ENCODE measurements around the gene GPN2. TPM values are rescaled to one million over a fixed set of nuclear protein-coding genes. Genes with fewer than 3 reads are reported as not detected.
A peak's percentile ranks its signal among the peaks of the same experiment; 100 is the strongest.

Gene GPN2
- 8.5 and 11.9 TPM in 2 replicates for total RNA-seq (2014; rRNA removed; shearing (Covaris generic))

DNA sequence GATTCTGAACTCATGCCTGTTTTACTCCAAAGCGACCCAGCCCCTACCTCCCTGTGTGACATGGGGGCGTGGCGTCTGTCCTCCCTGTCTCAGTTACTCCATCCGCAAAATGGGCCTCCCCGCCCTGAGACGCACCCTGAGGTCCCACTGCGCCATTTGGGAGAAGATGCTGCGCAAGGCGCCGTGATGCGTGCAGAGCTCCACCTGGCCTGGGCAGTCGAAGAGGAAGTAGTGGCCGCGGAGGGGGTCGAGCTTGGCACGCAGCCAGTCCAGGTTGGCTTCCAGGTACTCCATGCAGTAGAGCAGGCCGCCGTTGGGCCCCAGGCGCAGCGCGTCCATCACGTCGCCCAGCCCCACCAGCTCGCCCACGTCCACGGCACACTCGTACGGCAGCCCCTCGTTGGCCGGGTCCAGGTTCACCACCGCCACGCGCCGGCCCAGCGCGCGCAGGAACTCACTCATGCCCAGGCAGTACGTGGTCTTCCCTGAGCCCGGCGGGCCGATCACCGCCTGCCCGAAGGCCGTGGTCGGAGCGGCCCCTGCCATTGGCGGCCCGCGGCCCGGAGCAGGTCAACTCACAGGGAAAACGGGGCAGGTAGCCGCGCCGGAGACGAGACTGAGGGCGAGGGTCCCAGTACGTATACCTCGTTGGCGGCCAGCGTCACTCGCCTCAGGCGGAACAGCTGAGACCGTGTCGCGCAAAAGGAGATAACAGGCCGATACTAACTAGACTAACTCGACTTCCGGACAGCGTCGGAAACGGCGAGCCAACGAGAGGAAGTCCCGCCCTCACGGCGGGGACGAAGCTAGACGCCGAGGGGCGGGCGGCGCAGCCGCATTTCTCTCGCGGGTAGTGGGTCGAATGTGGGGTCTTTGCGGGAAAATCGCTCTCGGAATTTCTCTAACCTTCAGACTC lies at the start of gene GPN2:
TSS of gene GPN2 (minus strand) at position 733 of the 916 bp plus-strand sequence. CDS start at position 546, 187 bp downstream.
- Histone ChIP-seq H3K4me3 (peak within 1 kb of the TSS; percentile 75), H3K9me3 (replicated peaks) (no peaks in the 10 kb centered on the region), H3K27me3 (replicated peaks) (no peaks in the 10 kb centered on the region), H3K4me1 (replicated peaks) (peaks cover 14% of the 10 kb centered on the region), H3K36me3 (peaks cover 90% of the 10 kb centered on the region), H3K27ac (peak within 1 kb of the TSS; percentile 42)
- DNase-seq (ENCODE audit: low read depth in 1 of 2, low spot score in 2 of 2): peak; percentile 75 to 78

DNA sequence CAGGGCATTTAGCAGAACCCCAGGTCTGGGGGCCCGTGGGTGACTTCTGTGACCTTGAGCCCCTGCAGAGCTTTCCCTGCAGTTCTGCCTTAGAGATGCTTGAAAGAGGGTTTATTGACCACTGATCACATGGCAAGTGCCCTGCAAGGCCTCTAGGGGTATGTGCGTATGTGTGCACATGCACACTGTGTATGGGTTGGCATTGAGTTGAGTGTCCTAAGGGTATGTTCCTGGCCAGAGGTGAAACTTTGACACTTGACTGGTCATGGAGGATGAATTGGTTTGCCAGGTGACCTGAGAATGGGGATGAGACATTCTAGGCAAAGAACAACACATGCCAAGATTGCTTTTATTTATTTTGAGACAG lies 48.6 kb upstream of the GPN2 start:
- no peak overlapping the region for H3K4me3 ChIP-seq
- H3K4me1 ChIP-seq (replicated peaks): no peaks in the 10 kb centered on the region
- peaks cover 86% of the 10 kb centered on the region for H3K36me3 ChIP-seq
- H3K27me3 ChIP-seq (replicated peaks): no peaks in the 10 kb centered on the region
- H3K27ac ChIP-seq: no peak overlapping the region
- no peak for DNase-seq (ENCODE audit: low read depth in 1 of 2, low spot score in 2 of 2)
- H3K9me3 ChIP-seq (replicated peaks): no peaks in the 10 kb centered on the region

GRCh38 chr1:26938004-26938658 lies 48.0 kb upstream of the GPN2 start:
- Histone ChIP-seq H3K4me3 (no peak overlapping the region), H3K36me3 (peaks cover 86% of the 10 kb centered on the region), H3K9me3 (replicated peaks) (no peaks in the 10 kb centered on the region), H3K27ac (no peak overlapping the region), H3K27me3 (replicated peaks) (no peaks in the 10 kb centered on the region), H3K4me1 (replicated peaks) (no peaks in the 10 kb centered on the region)
- no peak for DNase-seq (ENCODE audit: low read depth in 1 of 2, low spot score in 2 of 2)

DNA sequence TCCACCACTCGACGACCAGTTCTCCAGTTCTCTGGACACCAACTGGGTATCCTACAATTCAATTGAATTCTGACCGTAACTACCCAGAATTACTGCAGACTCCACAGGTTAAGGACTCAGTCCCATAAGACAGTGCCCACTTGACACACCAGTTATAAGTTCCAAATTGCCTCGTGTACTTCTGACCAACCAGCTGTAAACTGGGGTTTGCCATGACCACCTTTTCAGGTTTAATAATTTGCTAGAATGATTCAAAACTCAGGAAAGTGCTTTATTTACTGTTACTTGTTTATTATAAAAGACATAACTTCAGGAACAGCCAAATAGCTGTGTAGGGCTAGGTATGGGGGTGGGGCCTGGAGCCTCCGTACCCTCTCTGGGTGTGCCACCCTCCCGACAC lies 46.7 kb upstream of the GPN2 start:
- Histone ChIP-seq H3K4me1 (replicated peaks) (no peaks in the 10 kb centered on the region), H3K9me3 (replicated peaks) (no peaks in the 10 kb centered on the region), H3K36me3 (peaks cover 80% of the 10 kb centered on the region), H3K4me3 (no peak overlapping the region), H3K27me3 (replicated peaks) (no peaks in the 10 kb centered on the region), H3K27ac (no peak overlapping the region)
- no peak for DNase-seq (ENCODE audit: low read depth in 1 of 2, low spot score in 2 of 2)

- no peak for DNase-seq (ENCODE audit: low read depth in 1 of 2, low spot score in 2 of 2)
- no peaks in the 10 kb centered on the region for H3K4me1 ChIP-seq (replicated peaks)
- no peaks in the 10 kb centered on the region for H3K27me3 ChIP-seq (replicated peaks)
- H3K36me3 ChIP-seq: peaks cover 77% of the 10 kb centered on the region
- H3K27ac ChIP-seq: no peak overlapping the region
- H3K4me3 ChIP-seq: no peak overlapping the region
- H3K9me3 ChIP-seq (replicated peaks): no peaks in the 10 kb centered on the region
Measured at GRCh38 chr1:26932531-26932930, 42.4 kb upstream of the GPN2 start.

DNA sequence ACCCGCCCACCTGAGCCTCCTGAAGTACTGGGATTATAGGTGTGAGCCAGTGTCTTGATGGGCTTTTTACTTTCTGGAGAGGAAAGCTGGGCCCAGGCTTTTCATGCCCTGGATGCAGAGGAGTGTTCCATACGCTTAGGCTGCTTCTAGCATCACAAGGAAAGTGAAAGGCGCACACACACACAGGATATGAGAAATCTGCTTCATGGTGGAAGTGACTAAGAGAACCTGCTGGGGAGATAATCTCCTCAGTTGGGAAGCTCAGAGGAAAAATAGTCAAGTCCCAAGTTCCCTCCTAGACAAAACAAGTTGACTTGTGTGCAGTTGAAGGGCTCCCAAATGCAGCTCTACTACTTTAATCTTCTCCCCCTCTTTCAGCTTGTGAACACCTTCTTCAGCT lies 33.6 kb upstream of the GPN2 start:
- Histone ChIP-seq H3K4me3 (no peak overlapping the region), H3K9me3 (replicated peaks) (peaks cover 2% of the 10 kb centered on the region; the same call in 1 of the 2 replicates), H3K36me3 (peaks cover 67% of the 10 kb centered on the region), H3K27ac (no peak overlapping the region), H3K4me1 (replicated peaks) (peaks cover 21% of the 10 kb centered on the region), H3K27me3 (replicated peaks) (no peaks in the 10 kb centered on the region)
- no peak for DNase-seq (ENCODE audit: low read depth in 1 of 2, low spot score in 2 of 2)

DNA sequence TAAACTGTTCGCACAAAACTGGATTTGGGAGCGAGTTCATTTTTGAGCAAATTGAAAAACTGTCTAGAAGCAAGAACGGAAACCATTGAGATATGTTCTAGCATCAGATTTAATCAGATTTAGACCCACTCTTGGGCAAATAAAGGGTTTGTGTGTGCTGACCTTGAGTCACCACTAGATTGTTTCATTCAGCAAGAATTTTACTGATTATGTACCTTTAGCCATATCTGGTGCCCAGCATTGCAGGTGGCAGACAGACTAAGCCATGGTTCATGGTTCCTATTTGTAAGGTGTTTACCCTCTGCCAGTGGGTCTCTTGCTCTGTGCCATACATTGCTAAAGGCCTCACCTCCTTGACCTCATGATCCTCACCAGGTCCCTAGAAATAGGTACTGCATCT lies 32.8 kb upstream of the GPN2 start:
- H3K27ac ChIP-seq: no peak overlapping the region; the same call in 1 of the 2 replicates
- peaks cover 21% of the 10 kb centered on the region for H3K4me1 ChIP-seq (replicated peaks)
- H3K27me3 ChIP-seq (replicated peaks): no peaks in the 10 kb centered on the region
- H3K9me3 ChIP-seq (replicated peaks): peaks cover 2% of the 10 kb centered on the region; the same call in 1 of the 2 replicates
- no peak for DNase-seq (ENCODE audit: low read depth in 1 of 2, low spot score in 2 of 2)
- H3K4me3 ChIP-seq: peak overlapping the region; percentile 89
- peaks cover 59% of the 10 kb centered on the region for H3K36me3 ChIP-seq

DNA sequence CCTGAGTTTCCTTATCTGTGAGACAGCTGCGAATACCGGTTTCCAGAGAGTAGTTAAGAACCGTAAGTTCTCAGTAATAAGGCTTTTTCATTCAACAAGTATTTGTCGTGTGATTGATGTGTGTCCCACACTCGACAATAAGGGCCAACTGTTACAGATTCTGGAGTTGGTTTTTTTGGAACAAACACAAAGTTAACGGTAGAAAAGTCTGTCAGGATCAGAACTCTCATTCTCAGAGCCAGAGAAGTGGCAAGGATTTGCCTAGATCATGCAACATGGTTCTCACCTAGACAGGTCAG lies 32.3 kb upstream of the GPN2 start:
- no peaks in the 10 kb centered on the region for H3K27me3 ChIP-seq (replicated peaks)
- peak overlapping the region; percentile 83 for H3K27ac ChIP-seq
- peaks cover 21% of the 10 kb centered on the region for H3K4me1 ChIP-seq (replicated peaks)
- DNase-seq (ENCODE audit: low read depth in 1 of 2, low spot score in 2 of 2): no peak
- peak overlapping the region; percentile 89 for H3K4me3 ChIP-seq
- H3K9me3 ChIP-seq (replicated peaks): peaks cover 2% of the 10 kb centered on the region; the same call in 1 of the 2 replicates
- H3K36me3 ChIP-seq: peaks cover 54% of the 10 kb centered on the region

DNA sequence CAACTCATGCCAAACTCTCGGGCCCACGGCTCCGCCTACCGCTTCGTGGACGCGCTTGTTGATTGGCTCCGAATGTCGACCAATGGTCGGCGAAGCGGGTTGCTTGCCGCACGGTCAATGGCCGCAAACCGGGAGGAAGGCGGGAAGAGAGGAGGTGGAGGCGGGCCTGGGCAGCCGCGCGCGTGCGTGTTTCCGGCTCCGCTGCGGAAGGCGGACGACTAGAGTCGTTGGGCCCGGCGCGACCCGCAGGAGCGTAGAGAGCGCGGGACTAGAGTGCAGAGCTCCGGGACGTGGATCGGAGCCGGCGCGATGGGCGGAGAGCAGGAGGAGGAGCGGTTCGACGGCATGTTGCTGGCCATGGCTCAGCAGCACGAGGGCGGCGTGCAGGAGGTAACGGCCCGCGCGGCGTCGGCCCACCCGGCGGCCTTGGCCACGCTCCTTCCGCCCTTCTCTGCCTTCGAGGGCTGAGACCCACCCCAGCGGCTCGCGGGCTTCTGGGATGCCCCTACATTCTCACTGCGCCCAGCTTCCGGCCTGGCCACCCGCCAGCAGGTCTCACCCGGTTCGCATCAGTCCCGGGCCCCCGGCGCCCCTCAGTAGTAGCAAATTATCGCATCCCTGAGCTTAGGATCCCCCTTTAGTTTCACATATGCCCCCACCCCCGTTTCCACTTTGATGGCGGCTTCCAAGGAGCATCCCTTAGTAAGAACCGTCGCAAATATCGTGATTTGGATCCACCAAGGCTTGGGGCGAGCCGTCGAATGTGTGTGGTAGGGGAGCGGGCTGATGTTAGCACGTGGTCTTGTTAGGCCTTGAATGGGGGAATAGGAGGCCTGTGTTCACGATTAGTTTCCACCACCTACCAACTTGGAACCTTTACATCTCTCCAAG lies 31.7 kb upstream of the GPN2 start, which contains the start of gene NUDC:
TSS of gene NUDC (plus strand) at position 204 of the 891 bp plus-strand sequence. CDS start at position 310, 106 bp downstream.
- H3K4me3 ChIP-seq: peak within 1 kb of the TSS; percentile 89
- peaks cover 50% of the 10 kb centered on the region for H3K36me3 ChIP-seq
- DNase-seq (ENCODE audit: low read depth in 1 of 2, low spot score in 2 of 2): peak; percentile 95 to 97
- H3K9me3 ChIP-seq (replicated peaks): peaks cover 2% of the 10 kb centered on the region; the same call in 1 of the 2 replicates
- H3K4me1 ChIP-seq (replicated peaks): peaks cover 21% of the 10 kb centered on the region
- H3K27ac ChIP-seq: peak within 1 kb of the TSS; percentile 83
- H3K27me3 ChIP-seq (replicated peaks): no peaks in the 10 kb centered on the region

DNA sequence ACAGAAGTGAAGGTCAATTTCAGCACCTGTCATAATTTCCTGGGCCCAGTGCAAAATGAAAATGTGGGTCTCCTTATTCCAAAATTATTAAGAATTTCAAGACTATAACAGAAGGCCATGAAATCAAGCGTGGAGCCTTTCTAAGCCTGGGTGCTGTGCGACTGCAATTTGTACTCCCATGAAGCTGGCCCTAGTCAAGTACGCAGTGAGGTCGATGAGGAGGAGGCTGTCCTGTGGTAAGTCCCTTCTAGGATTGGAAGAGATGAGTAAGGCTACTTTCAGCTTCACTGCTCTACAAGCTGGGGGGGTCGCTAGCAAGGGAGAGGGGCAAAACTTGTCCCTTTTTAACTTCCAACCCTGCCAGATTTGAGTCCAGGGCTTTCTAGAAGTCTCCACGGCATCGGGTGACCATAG lies 31.1 kb upstream of the GPN2 start:
- H3K36me3 ChIP-seq: peaks cover 44% of the 10 kb centered on the region
- peaks cover 2% of the 10 kb centered on the region; the same call in 1 of the 2 replicates for H3K9me3 ChIP-seq (replicated peaks)
- no peak for DNase-seq (ENCODE audit: low read depth in 1 of 2, low spot score in 2 of 2)
- peaks cover 21% of the 10 kb centered on the region for H3K4me1 ChIP-seq (replicated peaks)
- no peaks in the 10 kb centered on the region for H3K27me3 ChIP-seq (replicated peaks)
- H3K27ac ChIP-seq: peak overlapping the region; percentile 83
- peak overlapping the region; percentile 89 for H3K4me3 ChIP-seq

- Histone ChIP-seq H3K9me3 (replicated peaks) (no peaks in the 10 kb centered on the region), H3K27ac (no peak overlapping the region), H3K36me3 (no peaks in the 10 kb centered on the region), H3K4me3 (no peak overlapping the region), H3K4me1 (replicated peaks) (no peaks in the 10 kb centered on the region), H3K27me3 (replicated peaks) (no peaks in the 10 kb centered on the region)
- DNase-seq (ENCODE audit: low read depth in 1 of 2, low spot score in 2 of 2): no peak
Measured at GRCh38 chr1:26915204-26915842, 25.2 kb upstream of the GPN2 start.

DNA sequence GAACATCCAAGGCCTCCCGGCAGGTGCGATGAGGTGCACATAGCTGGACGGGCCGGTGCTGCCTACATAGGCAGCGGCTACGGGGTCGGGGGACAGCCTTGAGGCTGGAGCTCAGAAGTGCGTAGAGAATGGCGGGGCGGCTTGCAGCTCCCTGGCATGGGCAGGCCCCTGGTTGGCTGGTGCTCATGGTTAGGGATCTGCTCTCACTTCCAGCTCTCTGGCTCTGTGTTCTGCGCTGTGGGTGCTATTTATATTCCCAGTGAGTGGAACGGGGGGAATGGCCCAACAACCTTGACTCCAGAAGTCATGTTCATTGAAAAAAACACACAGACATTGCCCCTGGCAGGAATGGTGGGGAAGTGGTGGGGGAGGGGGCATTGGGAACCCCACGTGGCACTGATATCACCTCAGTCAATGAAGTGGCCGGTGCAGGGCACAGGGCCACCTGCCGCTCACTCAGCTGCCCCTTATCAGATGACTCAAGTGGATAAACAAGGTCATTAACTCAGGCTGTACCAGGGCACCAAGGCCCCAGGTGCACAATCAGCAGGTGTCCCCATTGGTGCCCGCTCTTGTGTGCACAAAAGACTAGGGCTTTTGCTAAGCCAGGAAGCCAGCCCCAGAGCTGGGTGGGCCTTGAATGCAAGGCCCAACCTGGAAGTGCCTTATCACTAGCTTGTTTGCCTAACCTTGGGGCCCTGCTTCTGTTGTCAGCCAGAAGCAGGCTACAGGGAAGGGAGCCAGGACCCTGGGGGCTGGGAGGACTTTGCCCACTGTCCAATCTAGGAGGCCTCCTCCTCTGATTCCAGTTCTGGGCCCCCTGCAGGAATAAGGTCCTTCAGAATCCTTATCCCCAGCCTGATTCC lies 23.9 kb upstream of the GPN2 start, which contains the start of gene NR0B2:
TSS of gene NR0B2 (minus strand) at position 222 of the 866 bp plus-strand sequence. CDS start at position 187, 35 bp downstream.
- Histone ChIP-seq H3K4me3 (no peak within 1 kb of the TSS), H3K27ac (no peak within 1 kb of the TSS), H3K27me3 (replicated peaks) (no peaks in the 10 kb centered on the region), H3K4me1 (replicated peaks) (no peaks in the 10 kb centered on the region), H3K36me3 (no peaks in the 10 kb centered on the region), H3K9me3 (replicated peaks) (no peaks in the 10 kb centered on the region)
- DNase-seq (ENCODE audit: low read depth in 1 of 2, low spot score in 2 of 2): no peak
